ENCODE measurements around the gene SWT1.

The SWT1 gene

DNA sequence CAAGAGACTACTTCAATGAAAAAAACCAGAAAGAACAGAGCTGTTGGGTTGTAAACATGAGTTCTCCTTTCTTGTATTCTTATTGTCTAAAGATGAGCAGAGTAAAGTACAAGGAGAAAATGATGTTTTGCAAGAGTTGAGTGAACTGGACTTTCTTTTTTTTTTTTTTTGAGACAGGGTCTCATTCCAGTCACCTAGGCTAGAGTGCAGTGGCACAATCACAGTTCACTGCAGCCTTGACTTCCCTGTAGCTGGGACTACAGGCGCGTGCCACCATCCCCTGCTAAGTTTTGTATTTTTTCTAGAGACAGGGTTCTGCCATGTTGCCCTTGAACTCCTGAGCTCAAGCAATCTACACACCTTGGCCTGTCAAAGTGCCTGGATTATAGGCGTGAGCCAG lies 167.2 kb downstream of the SWT1 start:
- no peak for TF ChIP-seq ZC3H10 (CRISPR knock-in tag; IDR thresholded peaks at IDR 0.05)
- no peak for TF ChIP-seq ZFP30 (CRISPR knock-in tag; IDR thresholded peaks at IDR 0.05)
- TF ChIP-seq ZNF8 (CRISPR knock-in tag; IDR thresholded peaks at IDR 0.05), result no peak
- TF ChIP-seq ZNF565 (CRISPR knock-in tag; conservative IDR thresholded peaks at IDR 0.05; ENCODE audit: low read depth), result no peak
- TF ChIP-seq, protein P1, sequence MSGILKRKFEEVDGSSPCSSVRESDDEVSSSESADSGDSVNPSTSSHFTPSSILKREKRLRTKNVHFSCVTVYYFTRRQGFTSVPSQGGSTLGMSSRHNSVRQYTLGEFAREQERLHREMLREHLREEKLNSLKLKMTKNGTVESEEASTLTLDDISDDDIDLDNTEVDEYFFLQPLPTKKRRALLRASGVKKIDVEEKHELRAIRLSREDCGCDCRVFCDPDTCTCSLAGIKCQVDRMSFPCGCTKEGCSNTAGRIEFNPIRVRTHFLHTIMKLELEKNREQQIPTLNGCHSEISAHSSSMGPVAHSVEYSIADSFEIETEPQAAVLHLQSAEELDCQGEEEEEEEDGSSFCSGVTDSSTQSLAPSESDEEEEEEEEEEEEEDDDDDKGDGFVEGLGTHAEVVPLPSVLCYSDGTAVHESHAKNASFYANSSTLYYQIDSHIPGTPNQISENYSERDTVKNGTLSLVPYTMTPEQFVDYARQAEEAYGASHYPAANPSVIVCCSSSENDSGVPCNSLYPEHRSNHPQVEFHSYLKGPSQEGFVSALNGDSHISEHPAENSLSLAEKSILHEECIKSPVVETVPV (CRISPR knock-in tag; IDR thresholded peaks at IDR 0.05), result no peak
- no peak for TF ChIP-seq PPARA (CRISPR knock-in tag; IDR thresholded peaks at IDR 0.05; ENCODE audit: borderline replicate concordance)
- TF ChIP-seq ARNTL (CRISPR knock-in tag; IDR thresholded peaks at IDR 0.05; ENCODE audit: borderline replicate concordance, low read depth), result no peak
- TF ChIP-seq ZFP3 (CRISPR knock-in tag; IDR thresholded peaks at IDR 0.05), result no peak
- TF ChIP-seq, protein P2, sequence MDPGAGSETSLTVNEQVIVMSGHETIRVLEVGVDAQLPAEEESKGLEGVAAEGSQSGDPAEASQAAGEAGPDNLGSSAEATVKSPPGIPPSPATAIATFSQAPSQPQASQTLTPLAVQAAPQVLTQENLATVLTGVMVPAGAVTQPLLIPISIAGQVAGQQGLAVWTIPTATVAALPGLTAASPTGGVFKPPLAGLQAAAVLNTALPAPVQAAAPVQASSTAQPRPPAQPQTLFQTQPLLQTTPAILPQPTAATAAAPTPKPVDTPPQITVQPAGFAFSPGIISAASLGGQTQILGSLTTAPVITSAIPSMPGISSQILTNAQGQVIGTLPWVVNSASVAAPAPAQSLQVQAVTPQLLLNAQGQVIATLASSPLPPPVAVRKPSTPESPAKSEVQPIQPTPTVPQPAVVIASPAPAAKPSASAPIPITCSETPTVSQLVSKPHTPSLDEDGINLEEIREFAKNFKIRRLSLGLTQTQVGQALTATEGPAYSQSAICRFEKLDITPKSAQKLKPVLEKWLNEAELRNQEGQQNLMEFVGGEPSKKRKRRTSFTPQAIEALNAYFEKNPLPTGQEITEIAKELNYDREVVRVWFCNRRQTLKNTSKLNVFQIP (CRISPR knock-in tag; IDR thresholded peaks at IDR 0.05; ENCODE audit: borderline replicate concordance, low read depth), result no peak
- no peak for TF ChIP-seq ISL1 (CRISPR knock-in tag; IDR thresholded peaks at IDR 0.05)
- TF ChIP-seq BACH2 (CRISPR knock-in tag; IDR thresholded peaks at IDR 0.05; ENCODE audit: borderline replicate concordance), result no peak
- TF ChIP-seq ZNF70 (CRISPR knock-in tag; IDR thresholded peaks at IDR 0.05), result no peak
- TF ChIP-seq OSR1 (CRISPR knock-in tag; IDR thresholded peaks at IDR 0.05), result no peak
- TF ChIP-seq, protein P3, sequence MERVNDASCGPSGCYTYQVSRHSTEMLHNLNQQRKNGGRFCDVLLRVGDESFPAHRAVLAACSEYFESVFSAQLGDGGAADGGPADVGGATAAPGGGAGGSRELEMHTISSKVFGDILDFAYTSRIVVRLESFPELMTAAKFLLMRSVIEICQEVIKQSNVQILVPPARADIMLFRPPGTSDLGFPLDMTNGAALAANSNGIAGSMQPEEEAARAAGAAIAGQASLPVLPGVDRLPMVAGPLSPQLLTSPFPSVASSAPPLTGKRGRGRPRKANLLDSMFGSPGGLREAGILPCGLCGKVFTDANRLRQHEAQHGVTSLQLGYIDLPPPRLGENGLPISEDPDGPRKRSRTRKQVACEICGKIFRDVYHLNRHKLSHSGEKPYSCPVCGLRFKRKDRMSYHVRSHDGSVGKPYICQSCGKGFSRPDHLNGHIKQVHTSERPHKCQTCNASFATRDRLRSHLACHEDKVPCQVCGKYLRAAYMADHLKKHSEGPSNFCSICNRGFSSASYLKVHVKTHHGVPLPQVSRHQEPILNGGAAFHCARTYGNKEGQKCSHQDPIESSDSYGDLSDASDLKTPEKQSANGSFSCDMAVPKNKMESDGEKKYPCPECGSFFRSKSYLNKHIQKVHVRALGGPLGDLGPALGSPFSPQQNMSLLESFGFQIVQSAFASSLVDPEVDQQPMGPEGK (CRISPR knock-in tag; IDR thresholded peaks at IDR 0.05; ENCODE audit: borderline replicate concordance), result no peak
- ATAC-seq, result no peak

DNA sequence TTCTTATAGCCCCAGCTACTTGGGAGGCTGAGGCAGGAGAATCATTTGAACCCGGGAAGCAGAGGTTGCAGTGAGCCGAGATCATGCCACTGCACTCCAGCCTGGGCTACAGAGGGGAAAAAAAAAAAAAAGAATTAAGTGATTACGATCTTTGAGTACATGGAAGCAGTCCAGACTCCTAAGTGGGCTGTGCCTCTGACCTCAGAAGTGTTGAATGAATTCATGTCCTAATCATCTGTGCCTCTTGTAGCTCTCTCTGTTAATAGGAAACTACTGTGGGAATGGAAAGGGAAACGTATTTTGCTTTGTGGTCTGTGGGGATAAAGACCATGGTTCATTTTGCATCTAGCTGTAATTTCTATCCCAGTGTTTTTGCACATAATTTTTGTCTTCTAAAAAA lies 168.4 kb downstream of the SWT1 start:
- ATAC-seq, result no peak
- TF ChIP-seq ZFP30 (CRISPR knock-in tag; IDR thresholded peaks at IDR 0.05), result no peak

DNA sequence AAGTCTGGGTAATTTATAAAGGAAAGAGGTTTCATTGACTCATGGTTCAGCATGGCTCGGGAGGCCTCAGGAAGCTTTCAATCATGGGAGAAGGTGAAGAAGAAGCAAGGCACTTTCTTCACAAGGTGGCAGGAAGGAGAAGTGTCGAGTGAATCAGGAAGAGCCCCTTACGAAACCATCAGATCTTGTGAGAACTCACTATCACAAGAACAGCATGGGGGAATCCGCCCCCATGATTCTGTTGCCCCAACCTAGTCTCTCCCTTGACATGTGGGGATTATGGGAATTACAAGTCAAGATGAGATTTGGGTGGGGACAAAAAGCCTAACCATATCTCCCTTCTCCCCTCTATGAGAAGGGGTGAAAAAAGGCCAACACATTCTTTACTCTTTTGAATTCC lies 171.3 kb downstream of the SWT1 start:
- TF ChIP-seq GLIS3 (CRISPR knock-in tag; IDR thresholded peaks at IDR 0.05) (no peak), ZFP30 (CRISPR knock-in tag; IDR thresholded peaks at IDR 0.05) (no peak), SNAI2 (CRISPR knock-in tag; IDR thresholded peaks at IDR 0.05) (no peak), ISL1 (CRISPR knock-in tag; IDR thresholded peaks at IDR 0.05) (no peak), ZNF70 (CRISPR knock-in tag; IDR thresholded peaks at IDR 0.05) (no peak), RARB (CRISPR knock-in tag; IDR thresholded peaks at IDR 0.05) (no peak), BACH2 (CRISPR knock-in tag; IDR thresholded peaks at IDR 0.05; ENCODE audit: borderline replicate concordance) (no peak), ZFP3 (CRISPR knock-in tag; IDR thresholded peaks at IDR 0.05) (no peak), OSR1 (CRISPR knock-in tag; IDR thresholded peaks at IDR 0.05) (no peak)
- TF ChIP-seq, protein P3 (CRISPR knock-in tag; IDR thresholded peaks at IDR 0.05; ENCODE audit: borderline replicate concordance), result no peak
- TF ChIP-seq, protein P2 (CRISPR knock-in tag; IDR thresholded peaks at IDR 0.05; ENCODE audit: borderline replicate concordance, low read depth), result no peak

GRCh38 chr1:185334182-185334581 lies 177.2 kb downstream of the SWT1 start:
- ATAC-seq, result no peak
- TF ChIP-seq CREB5 (CRISPR knock-in tag; IDR thresholded peaks at IDR 0.05; ENCODE audit: low read depth), result no peak
- TF ChIP-seq, protein P2 (CRISPR knock-in tag; IDR thresholded peaks at IDR 0.05; ENCODE audit: borderline replicate concordance, low read depth), result no peak
- no peak for TF ChIP-seq OSR1 (CRISPR knock-in tag; IDR thresholded peaks at IDR 0.05)

More for the DNA sequence above, 171.3 kb downstream of the SWT1 start:
- no peak for ATAC-seq

All from SK-N-SH treated with all-trans-retinoic acid at 6 μM for 48 hours (cell line).